Lower lobe of right lung (tissue), 2 donors: Measurements from ENCODE around the gene SLC35A2. TPM values are rescaled to one million over a fixed set of nuclear protein-coding genes. Genes with fewer than 3 reads are reported as not detected.

ENCODE experiments used
- ATAC-seq, 2 donors: fragments of 200-7000 bp; cut with Tn5 transposase; one replicate each; pipeline ENCODE4 v1.9.1; 2020 to 2022; ENCODE audit warnings: mild to moderate bottlenecking in 2 of 2, moderate library complexity in 2 of 2
- DNase-seq: peaks from one replicate; pipeline ENCODE4 v3.0.0-alpha.2; 2020
- H3K27ac ChIP-seq: fragments of 200-600 bp; one replicate; pipeline ENCODE4 v1.8.0; 2022
- H3K27me3 ChIP-seq: fragments of 200-600 bp; one replicate; pipeline ENCODE4 v1.8.0; 2022; ENCODE audit warnings: low read depth
- H3K36me3 ChIP-seq: fragments of 200-600 bp; one replicate; pipeline ENCODE4 v1.8.0; 2022; ENCODE audit warnings: mild to moderate bottlenecking
- H3K4me1 ChIP-seq: fragments of 200-600 bp; one replicate; pipeline ENCODE4 v1.8.0; 2022
- H3K4me3 ChIP-seq: fragments of 200-600 bp; one replicate; pipeline ENCODE4 v1.8.0; 2022; ENCODE audit warnings: mild to moderate bottlenecking
- H3K9me3 ChIP-seq: fragments of 200-600 bp; one replicate; pipeline ENCODE4 v1.8.0; 2022
- intact Hi-C: fragments of 100-400 bp; cut with DNase I; formaldehyde crosslinking; loops from one replicate; pipeline ENCODE4 v1.11.0; 2022
- total RNA-seq: library from RNA; stranded (reverse); fragmentation: NEBNext Ultra II Directional; extraction: Animal tissue kit (Norgen Biotek cat#: 25700); gene quantifications from one replicate; pipeline ENCODE4 v1.2.1, GENCODE V29; 2021
- TF ChIP-seq, protein P1 (sequence below): fragments of 200-600 bp; IDR thresholded peaks from one replicate; pipeline ENCODE4 v1.8.0; 2022; ENCODE audit warnings: antibody characterized with exemption, mild to moderate bottlenecking
- donor health status: DM: no; HTN: yes; CAD: no; lungs with severe emphysema.

Gene SLC35A2
- total RNA-seq, 1 donor from 2014 or later: 21.3 TPM

- intact Hi-C loops: no loop called here
- Histone ChIP-seq H3K9me3 (no peaks in the 10 kb centered on the region), H3K27ac (no peak overlapping the region), H3K4me1 (no peaks in the 10 kb centered on the region), H3K27me3 (no peaks in the 10 kb centered on the region), H3K4me3 (no peak overlapping the region), H3K36me3 (peaks cover 53% of the 10 kb centered on the region)
- TF ChIP-seq, protein P1, sequence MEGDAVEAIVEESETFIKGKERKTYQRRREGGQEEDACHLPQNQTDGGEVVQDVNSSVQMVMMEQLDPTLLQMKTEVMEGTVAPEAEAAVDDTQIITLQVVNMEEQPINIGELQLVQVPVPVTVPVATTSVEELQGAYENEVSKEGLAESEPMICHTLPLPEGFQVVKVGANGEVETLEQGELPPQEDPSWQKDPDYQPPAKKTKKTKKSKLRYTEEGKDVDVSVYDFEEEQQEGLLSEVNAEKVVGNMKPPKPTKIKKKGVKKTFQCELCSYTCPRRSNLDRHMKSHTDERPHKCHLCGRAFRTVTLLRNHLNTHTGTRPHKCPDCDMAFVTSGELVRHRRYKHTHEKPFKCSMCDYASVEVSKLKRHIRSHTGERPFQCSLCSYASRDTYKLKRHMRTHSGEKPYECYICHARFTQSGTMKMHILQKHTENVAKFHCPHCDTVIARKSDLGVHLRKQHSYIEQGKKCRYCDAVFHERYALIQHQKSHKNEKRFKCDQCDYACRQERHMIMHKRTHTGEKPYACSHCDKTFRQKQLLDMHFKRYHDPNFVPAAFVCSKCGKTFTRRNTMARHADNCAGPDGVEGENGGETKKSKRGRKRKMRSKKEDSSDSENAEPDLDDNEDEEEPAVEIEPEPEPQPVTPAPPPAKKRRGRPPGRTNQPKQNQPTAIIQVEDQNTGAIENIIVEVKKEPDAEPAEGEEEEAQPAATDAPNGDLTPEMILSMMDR: no peak
- ATAC-seq (no peak), DNase-seq (no peak)
Observed at GRCh38 chrX:48903290-48903689, 8.2 kb downstream of the SLC35A2 start.

GRCh38 chrX:48902776-48903175 is 8.7 kb downstream of the SLC35A2 start:
- TF ChIP-seq, protein P1: no peak
- no peak for ATAC-seq
- H3K36me3 ChIP-seq: peaks cover 53% of the 10 kb centered on the region

GRCh38 chrX:48902135-48902534 is 9.3 kb downstream of the SLC35A2 start:
- Histone ChIP-seq H3K27me3 (no peaks in the 10 kb centered on the region), H3K4me3 (no peak overlapping the region), H3K27ac (no peak overlapping the region), H3K36me3 (peaks cover 53% of the 10 kb centered on the region), H3K9me3 (no peaks in the 10 kb centered on the region), H3K4me1 (no peaks in the 10 kb centered on the region)
- DNase-seq: no peak
- TF ChIP-seq, protein P1: no peak
- intact Hi-C loops: no loop called here
- no peak for ATAC-seq

More at GRCh38 chrX:48902776-48903175, 8.7 kb downstream of the SLC35A2 start:
- Histone ChIP-seq H3K4me3 (no peak overlapping the region), H3K27ac (no peak overlapping the region), H3K4me1 (no peaks in the 10 kb centered on the region), H3K9me3 (no peaks in the 10 kb centered on the region), H3K27me3 (no peaks in the 10 kb centered on the region)
- intact Hi-C loops: no loop called here
- no peak for DNase-seq

DNA sequence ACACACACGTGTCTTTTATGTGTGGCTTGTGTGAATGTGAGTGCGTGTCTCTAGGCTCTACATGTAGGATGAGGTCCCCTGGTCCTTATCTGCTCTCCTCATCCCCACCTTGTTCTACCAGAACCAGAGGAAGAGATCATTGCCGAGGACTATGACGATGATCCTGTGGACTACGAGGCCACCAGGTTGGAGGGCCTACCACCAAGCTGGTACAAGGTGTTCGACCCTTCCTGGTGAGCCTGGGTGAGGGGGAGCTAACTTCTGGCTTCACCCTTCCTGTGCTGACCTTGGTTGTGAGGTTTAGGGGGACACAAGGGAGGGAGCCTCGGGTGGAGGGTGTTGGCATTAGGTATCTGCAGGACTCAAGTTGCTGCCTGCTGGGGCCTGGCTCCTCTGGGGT is 10.4 kb downstream of the SLC35A2 start:
- DNase-seq (no peak), ATAC-seq (no peak)
- TF ChIP-seq, protein P1: no peak

GRCh38 chrX:48899078-48899410 is 12.4 kb downstream of the SLC35A2 start:
- ATAC-seq (no peak), DNase-seq (no peak)
- no peaks in the 10 kb centered on the region for H3K9me3 ChIP-seq
- H3K4me1 ChIP-seq: peaks cover 6% of the 10 kb centered on the region
- H3K4me3 ChIP-seq: no peak overlapping the region
- TF ChIP-seq, protein P1: no peak
- no peak overlapping the region for H3K27ac ChIP-seq
- no peaks in the 10 kb centered on the region for H3K27me3 ChIP-seq
- intact Hi-C loops: no loop called here
- H3K36me3 ChIP-seq: peaks cover 36% of the 10 kb centered on the region

More for the DNA sequence above, 10.4 kb downstream of the SLC35A2 start:
- no peak overlapping the region for H3K27ac ChIP-seq
- no peaks in the 10 kb centered on the region for H3K9me3 ChIP-seq
- intact Hi-C loops: no loop called here
- peaks cover 45% of the 10 kb centered on the region for H3K36me3 ChIP-seq
- H3K27me3 ChIP-seq: no peaks in the 10 kb centered on the region
- H3K4me3 ChIP-seq: no peak overlapping the region
- peaks cover 6% of the 10 kb centered on the region for H3K4me1 ChIP-seq
